ENCODE data around the gene GRK7.

DNA sequence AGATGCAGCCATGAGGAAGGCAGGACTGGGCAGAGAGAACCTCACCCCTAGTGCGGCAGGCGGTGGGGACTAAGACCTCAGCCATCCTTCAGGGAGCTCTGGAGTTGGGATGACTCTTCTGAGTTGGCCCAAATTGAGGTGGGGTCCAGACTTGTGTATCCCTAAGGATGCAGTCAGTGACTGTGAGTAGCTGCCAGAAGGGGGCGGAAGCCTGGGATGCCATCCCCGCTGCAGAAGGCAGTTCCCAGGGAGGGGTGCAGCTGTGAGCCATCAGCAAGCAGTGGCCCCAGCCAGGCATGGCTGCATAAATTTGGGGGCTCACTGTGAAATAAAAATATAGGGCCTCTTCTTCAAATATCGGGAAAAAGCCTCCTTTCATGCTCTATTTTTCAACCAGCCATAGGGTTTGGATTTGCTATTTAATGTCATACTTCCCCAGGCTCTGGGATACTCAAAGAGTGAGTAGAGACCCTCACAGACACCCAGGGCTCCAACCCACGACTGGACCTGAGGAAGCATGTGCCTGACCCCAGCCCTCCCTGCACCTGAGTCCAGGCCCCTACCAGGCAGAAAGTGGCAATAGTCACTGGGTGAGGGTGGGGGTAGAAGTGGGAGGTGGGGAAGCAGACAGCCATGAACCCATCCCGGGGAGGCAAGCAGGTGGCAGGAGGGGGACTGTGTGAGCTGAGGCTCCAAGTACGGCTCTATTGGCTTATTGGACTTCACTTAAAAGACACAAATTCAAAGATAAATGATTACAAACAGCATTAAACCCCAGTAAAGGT is 30.5 kb downstream of the GRK7 start:
- TF ChIP-seq, protein P1, sequence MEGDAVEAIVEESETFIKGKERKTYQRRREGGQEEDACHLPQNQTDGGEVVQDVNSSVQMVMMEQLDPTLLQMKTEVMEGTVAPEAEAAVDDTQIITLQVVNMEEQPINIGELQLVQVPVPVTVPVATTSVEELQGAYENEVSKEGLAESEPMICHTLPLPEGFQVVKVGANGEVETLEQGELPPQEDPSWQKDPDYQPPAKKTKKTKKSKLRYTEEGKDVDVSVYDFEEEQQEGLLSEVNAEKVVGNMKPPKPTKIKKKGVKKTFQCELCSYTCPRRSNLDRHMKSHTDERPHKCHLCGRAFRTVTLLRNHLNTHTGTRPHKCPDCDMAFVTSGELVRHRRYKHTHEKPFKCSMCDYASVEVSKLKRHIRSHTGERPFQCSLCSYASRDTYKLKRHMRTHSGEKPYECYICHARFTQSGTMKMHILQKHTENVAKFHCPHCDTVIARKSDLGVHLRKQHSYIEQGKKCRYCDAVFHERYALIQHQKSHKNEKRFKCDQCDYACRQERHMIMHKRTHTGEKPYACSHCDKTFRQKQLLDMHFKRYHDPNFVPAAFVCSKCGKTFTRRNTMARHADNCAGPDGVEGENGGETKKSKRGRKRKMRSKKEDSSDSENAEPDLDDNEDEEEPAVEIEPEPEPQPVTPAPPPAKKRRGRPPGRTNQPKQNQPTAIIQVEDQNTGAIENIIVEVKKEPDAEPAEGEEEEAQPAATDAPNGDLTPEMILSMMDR (IDR thresholded peaks at IDR 0.05) = no peak
- TF ChIP-seq EP300 (IDR thresholded peaks at IDR 0.05) (no peak), POLR2A (IDR thresholded peaks at IDR 0.05) (no peak)

Measured in tibial nerve (tissue), 4 donors.